ENCODE results near the gene GATA5. TPM values are rescaled to one million over a fixed set of nuclear protein-coding genes. Genes with fewer than 3 reads are reported as not detected.

Gene GATA5
- total RNA-seq, 1 experiment from 2014 or later = 1.4 TPM

DNA sequence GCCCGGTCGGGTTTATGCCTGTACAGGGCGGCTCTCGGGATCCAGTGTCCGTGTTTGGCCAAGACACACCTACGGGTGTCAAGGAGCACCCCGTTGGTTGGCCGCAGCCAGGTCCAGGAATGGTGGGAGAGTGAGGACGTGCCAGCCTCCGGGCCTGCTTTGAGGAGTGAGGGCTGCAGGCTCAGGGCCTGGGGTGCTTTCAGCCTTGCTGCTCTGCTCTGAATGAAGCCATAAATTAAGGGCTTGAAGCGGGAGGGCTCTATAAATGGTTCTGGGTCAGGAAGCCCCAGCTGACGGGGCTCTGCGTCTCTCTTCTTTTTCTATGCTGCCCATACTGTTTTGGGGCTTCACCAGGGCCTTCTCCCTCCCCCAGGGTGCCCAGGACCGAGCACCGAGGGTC lies 15.1 kb downstream of the GATA5 start (continued):
- no peak for TF ChIP-seq ZNF671 (CRISPR knock-in tag; IDR thresholded peaks at IDR 0.05)
- TF ChIP-seq, protein P1, sequence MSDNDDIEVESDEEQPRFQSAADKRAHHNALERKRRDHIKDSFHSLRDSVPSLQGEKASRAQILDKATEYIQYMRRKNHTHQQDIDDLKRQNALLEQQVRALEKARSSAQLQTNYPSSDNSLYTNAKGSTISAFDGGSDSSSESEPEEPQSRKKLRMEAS (CRISPR knock-in tag; IDR thresholded peaks at IDR 0.05) = no peak
- TF ChIP-seq, protein P2, sequence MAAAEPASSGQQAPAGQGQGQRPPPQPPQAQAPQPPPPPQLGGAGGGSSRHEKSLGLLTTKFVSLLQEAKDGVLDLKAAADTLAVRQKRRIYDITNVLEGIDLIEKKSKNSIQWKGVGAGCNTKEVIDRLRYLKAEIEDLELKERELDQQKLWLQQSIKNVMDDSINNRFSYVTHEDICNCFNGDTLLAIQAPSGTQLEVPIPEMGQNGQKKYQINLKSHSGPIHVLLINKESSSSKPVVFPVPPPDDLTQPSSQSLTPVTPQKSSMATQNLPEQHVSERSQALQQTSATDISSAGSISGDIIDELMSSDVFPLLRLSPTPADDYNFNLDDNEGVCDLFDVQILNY (CRISPR knock-in tag; IDR thresholded peaks at IDR 0.05) = no peak
- TF ChIP-seq, protein P3, sequence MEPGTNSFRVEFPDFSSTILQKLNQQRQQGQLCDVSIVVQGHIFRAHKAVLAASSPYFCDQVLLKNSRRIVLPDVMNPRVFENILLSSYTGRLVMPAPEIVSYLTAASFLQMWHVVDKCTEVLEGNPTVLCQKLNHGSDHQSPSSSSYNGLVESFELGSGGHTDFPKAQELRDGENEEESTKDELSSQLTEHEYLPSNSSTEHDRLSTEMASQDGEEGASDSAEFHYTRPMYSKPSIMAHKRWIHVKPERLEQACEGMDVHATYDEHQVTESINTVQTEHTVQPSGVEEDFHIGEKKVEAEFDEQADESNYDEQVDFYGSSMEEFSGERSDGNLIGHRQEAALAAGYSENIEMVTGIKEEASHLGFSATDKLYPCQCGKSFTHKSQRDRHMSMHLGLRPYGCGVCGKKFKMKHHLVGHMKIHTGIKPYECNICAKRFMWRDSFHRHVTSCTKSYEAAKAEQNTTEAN (CRISPR knock-in tag; IDR thresholded peaks at IDR 0.05) = no peak
- no peak for TF ChIP-seq RORB (CRISPR knock-in tag; IDR thresholded peaks at IDR 0.05)
- no peak for TF ChIP-seq JUN (CRISPR knock-in tag; IDR thresholded peaks at IDR 0.05)

DNA sequence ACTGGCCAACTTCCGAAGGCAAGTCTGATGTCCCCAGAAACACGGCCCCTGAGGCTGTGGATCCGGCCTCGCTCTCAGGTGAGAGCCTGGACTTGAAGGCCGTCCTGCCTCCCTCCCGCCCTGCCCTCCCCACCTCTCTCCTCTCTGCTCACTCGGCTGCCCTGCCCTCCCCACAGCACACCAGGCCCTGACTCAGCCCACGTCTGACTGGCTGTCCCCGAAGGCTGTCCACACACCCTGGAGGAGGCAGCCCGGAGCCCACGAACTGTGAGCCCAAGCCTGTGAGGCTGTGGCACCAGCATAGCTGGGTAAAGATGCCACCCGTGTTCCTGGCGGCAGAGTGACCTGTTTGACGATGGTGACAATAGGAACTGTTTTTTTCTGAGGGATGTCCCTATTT lies 16.3 kb downstream of the GATA5 start:
- TF ChIP-seq EMX1 (CRISPR knock-in tag; IDR thresholded peaks at IDR 0.05) (no peak), GRHL2 (CRISPR knock-in tag; IDR thresholded peaks at IDR 0.05; ENCODE audit: insufficient replicate concordance, severe bottlenecking) (no peak), ZNF232 (CRISPR knock-in tag; IDR thresholded peaks at IDR 0.05) (no peak), RELA (CRISPR knock-in tag; IDR thresholded peaks at IDR 0.05; ENCODE audit: borderline replicate concordance) (no peak), ATF1 (CRISPR knock-in tag; IDR thresholded peaks at IDR 0.05) (no peak), NR2C2 (CRISPR knock-in tag; IDR thresholded peaks at IDR 0.05) (no peak), JUN (CRISPR knock-in tag; IDR thresholded peaks at IDR 0.05) (no peak), TEAD4 (CRISPR knock-in tag; IDR thresholded peaks at IDR 0.05) (no peak), MXD4 (CRISPR knock-in tag; IDR thresholded peaks at IDR 0.05; ENCODE audit: borderline replicate concordance) (no peak)
- TF ChIP-seq, protein P4, sequence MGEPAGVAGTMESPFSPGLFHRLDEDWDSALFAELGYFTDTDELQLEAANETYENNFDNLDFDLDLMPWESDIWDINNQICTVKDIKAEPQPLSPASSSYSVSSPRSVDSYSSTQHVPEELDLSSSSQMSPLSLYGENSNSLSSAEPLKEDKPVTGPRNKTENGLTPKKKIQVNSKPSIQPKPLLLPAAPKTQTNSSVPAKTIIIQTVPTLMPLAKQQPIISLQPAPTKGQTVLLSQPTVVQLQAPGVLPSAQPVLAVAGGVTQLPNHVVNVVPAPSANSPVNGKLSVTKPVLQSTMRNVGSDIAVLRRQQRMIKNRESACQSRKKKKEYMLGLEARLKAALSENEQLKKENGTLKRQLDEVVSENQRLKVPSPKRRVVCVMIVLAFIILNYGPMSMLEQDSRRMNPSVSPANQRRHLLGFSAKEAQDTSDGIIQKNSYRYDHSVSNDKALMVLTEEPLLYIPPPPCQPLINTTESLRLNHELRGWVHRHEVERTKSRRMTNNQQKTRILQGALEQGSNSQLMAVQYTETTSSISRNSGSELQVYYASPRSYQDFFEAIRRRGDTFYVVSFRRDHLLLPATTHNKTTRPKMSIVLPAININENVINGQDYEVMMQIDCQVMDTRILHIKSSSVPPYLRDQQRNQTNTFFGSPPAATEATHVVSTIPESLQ (CRISPR knock-in tag; IDR thresholded peaks at IDR 0.05) = no peak
- TF ChIP-seq, protein P5, sequence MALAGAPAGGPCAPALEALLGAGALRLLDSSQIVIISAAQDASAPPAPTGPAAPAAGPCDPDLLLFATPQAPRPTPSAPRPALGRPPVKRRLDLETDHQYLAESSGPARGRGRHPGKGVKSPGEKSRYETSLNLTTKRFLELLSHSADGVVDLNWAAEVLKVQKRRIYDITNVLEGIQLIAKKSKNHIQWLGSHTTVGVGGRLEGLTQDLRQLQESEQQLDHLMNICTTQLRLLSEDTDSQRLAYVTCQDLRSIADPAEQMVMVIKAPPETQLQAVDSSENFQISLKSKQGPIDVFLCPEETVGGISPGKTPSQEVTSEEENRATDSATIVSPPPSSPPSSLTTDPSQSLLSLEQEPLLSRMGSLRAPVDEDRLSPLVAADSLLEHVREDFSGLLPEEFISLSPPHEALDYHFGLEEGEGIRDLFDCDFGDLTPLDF (CRISPR knock-in tag; IDR thresholded peaks at IDR 0.05) = no peak
- TF ChIP-seq, protein P3 (CRISPR knock-in tag; IDR thresholded peaks at IDR 0.05) = no peak
- TF ChIP-seq, protein P6, sequence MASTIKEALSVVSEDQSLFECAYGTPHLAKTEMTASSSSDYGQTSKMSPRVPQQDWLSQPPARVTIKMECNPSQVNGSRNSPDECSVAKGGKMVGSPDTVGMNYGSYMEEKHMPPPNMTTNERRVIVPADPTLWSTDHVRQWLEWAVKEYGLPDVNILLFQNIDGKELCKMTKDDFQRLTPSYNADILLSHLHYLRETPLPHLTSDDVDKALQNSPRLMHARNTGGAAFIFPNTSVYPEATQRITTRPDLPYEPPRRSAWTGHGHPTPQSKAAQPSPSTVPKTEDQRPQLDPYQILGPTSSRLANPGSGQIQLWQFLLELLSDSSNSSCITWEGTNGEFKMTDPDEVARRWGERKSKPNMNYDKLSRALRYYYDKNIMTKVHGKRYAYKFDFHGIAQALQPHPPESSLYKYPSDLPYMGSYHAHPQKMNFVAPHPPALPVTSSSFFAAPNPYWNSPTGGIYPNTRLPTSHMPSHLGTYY (CRISPR knock-in tag; IDR thresholded peaks at IDR 0.05) = no peak
- TF ChIP-seq, protein P7, sequence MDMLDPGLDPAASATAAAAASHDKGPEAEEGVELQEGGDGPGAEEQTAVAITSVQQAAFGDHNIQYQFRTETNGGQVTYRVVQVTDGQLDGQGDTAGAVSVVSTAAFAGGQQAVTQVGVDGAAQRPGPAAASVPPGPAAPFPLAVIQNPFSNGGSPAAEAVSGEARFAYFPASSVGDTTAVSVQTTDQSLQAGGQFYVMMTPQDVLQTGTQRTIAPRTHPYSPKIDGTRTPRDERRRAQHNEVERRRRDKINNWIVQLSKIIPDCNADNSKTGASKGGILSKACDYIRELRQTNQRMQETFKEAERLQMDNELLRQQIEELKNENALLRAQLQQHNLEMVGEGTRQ (CRISPR knock-in tag; IDR thresholded peaks at IDR 0.05) = no peak
- Mint-ChIP-seq H3K4me1 (peaks cover 5% of the 10 kb centered on the region; the same call in 1 of the 2 replicates), H3K36me3 (no peaks in the 10 kb centered on the region), H3K27ac (no peak overlapping the region), H3K4me3 (no peak overlapping the region), H3K27me3 (ENCODE audit: low read depth) (no peaks in the 10 kb centered on the region), H3K9me3 (no peaks in the 10 kb centered on the region)
- no peak for DNase-seq (ENCODE audit: low spot score)
- ATAC-seq = no peak
- ChIA-PET POLR2A (no interaction called here), CTCF (interaction anchor here (1.4 kb wide), 1 partner anchor 49 kb away, joined by 3 read pairs; no protein-coding TSS in a partner anchor)

Measured in WTC11 (cell line).